ENCODE data around the gene PCSK2.

Gene PCSK2

DNA sequence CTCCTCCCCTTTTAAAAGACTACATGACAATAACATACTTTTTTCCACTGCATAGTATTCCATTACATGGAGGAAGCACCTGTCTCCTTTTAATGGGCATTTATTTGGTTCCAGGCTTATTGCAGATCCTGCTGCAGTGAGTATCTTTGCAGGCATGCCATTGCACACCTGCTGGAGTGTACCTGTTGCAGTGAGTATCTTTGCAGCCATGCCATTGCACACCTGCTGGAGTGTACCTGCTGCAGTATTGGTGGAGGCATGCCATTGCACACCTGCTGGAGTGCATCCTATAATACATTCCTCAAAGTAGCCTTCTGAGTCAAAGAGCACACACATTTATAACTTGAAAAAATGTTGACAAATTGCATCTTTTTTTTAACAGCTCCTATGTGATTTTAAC lies 302.7 kb downstream of the PCSK2 start:
- H3K27me3 Mint-ChIP-seq = peaks cover 20% of the 10 kb centered on the region
- H3K4me3 Mint-ChIP-seq = no peak overlapping the region
- DNase-seq = no peak
- no peaks in the 10 kb centered on the region for H3K36me3 Mint-ChIP-seq (ENCODE audit: low read depth)
- H3K27ac Mint-ChIP-seq = no peak overlapping the region
- H3K4me1 Mint-ChIP-seq (ENCODE audit: low read depth) = peaks cover 15% of the 10 kb centered on the region
- no peaks in the 10 kb centered on the region for H3K9me3 Mint-ChIP-seq

DNA sequence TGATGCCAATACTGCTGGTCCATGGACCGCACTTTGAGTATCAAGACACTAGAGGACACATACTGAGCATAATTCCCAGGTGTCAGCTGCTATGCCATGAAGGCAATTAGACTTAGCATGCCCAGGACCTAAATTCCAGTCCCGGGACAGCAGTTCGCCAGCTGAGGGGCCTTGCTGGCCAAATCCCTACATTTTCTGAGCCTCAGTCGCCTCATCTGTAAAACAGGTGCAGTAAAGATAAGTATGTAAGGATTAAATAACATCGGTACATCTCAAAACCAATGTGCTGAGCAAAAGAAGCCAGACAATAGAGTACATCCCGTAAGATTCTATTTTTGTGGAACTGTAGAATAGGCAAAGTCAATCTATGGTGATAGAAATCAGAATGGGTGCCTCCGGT lies 303.3 kb downstream of the PCSK2 start:
- H3K4me1 Mint-ChIP-seq (ENCODE audit: low read depth) = peaks cover 15% of the 10 kb centered on the region
- H3K4me3 Mint-ChIP-seq = peak overlapping the region; percentile 52
- no peaks in the 10 kb centered on the region for H3K9me3 Mint-ChIP-seq
- no peak for DNase-seq
- H3K27ac Mint-ChIP-seq = no peak overlapping the region
- peaks cover 20% of the 10 kb centered on the region for H3K27me3 Mint-ChIP-seq
- no peaks in the 10 kb centered on the region for H3K36me3 Mint-ChIP-seq (ENCODE audit: low read depth)

DNA sequence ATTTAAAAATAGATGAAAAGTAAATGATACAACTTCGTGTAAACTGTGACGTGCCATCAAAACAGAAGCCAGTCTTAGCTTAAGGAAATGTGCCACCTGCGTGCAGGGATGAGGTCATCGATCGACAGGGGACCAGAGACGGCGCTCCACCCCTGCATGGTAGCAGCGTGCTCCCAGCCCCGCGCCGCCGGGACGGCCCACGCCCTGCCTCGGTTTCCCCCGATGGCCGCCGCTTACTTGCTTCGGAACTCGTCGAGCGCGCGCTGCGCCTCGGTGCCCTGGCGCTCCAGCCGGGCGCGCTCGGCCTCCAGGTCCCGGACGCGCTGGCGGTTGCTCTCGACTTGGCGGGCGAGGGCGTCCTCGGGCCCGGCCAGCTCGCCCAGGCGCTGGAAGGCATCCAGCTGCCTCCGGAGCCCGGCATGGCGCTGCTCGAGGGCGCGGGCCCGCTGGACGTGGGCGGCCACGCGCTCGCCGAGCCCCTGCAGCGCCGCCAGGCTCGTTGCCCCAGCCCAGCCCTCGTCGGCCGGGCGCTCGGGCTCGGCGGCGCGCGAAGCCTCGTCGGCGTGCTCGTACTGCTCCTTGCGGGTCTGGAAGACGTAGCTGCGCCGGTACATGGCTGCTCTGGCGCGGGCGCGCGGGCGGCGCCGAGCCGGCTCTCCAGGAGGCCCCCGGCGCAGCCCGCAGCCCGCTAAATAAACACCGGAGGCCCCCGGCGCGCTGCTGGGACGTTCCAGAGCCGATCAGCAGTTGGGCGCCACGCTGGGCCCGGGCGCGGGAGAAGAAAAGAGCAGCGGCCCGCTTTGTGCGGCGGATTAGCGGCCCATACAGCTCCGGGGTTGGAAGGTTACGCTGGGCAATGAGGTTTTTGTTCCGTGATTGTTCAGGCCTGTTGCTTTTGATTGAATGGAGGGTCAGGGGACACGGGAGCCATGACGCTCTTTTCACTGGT lies 304.1 kb downstream of the PCSK2 start, which contains the start of gene BFSP1:
Gene BFSP1 (minus strand): TSS at position 664 of the 949 bp plus-strand sequence. CDS start 50 bp downstream, at position 614.
- DNase-seq = peak; percentile 72
- Mint-ChIP-seq H3K36me3 (ENCODE audit: low read depth) (no peaks in the 10 kb centered on the region), H3K27ac (peak within 1 kb of the TSS; percentile 80), H3K27me3 (peaks cover 20% of the 10 kb centered on the region), H3K4me3 (peak within 1 kb of the TSS; percentile 78), H3K9me3 (no peaks in the 10 kb centered on the region), H3K4me1 (ENCODE audit: low read depth) (peaks cover 15% of the 10 kb centered on the region)

DNA sequence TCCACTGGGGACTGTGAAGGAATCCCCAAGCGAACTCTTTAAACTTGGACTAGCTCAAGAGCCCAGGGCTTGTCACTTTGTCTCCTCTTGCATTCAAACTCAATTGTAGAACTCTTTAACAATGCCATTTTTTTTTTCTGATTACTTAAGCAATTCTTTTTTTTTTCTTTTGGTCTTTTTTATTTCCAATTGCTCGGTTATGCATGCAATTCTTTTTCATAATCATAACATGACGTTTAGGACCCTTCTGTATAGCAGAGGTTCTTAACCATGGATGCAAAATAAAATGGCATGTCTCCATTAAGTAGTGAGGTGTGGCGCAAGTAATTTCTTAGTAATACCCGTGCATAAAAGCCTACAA lies 304.8 kb downstream of the PCSK2 start:
- Mint-ChIP-seq H3K9me3 (no peaks in the 10 kb centered on the region), H3K27ac (peak overlapping the region; percentile 80), H3K36me3 (ENCODE audit: low read depth) (no peaks in the 10 kb centered on the region)

DNA sequence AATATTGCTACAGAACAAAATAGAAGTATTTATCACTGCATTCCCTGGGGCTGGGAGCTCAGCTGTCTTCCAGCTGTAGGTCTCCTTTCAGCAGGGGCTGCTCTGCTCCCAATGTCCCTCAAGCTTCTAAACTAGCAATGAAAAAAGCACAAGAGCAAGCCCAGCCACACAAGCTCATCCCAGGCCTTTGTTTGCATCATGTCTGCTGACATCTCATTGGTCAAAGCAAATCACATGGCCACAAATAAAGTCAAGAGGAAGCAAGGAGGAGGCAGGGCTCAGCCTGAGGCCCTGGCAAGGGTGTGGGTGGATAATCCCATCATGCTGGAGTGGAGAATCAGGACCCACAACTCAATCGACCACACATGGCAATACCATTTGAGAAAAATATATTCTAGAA lies 306.6 kb downstream of the PCSK2 start:
- Mint-ChIP-seq H3K27ac (no peak overlapping the region), H3K4me1 (ENCODE audit: low read depth) (peaks cover 20% of the 10 kb centered on the region), H3K36me3 (ENCODE audit: low read depth) (no peaks in the 10 kb centered on the region), H3K27me3 (peaks cover 28% of the 10 kb centered on the region), H3K4me3 (no peak overlapping the region), H3K9me3 (no peaks in the 10 kb centered on the region)
- DNase-seq = no peak

More for the DNA sequence above, 304.8 kb downstream of the PCSK2 start:
- Mint-ChIP-seq H3K4me3 (peak overlapping the region; percentile 78), H3K27me3 (peaks cover 20% of the 10 kb centered on the region), H3K4me1 (ENCODE audit: low read depth) (peaks cover 15% of the 10 kb centered on the region)
- DNase-seq = no peak

DNA sequence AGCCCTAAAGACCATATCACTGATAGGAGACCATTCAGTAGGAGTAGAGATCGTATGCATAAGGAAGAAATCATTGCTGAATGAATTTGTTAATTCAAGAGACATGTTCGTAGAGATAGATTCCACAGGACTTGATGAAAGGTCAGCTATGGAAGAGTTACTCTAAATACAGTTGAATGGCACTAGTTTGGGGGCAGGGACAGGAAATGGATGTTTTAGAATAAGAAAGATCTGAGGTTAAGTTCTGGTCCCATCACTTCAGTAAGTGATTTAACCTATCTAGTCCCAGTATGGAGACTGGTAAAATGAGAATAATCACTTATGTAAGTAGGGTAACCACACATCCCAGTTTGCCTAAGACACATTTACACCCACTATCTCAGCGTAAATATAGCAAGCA lies 307.2 kb downstream of the PCSK2 start:
- Mint-ChIP-seq H3K4me3 (no peak overlapping the region), H3K36me3 (ENCODE audit: low read depth) (no peaks in the 10 kb centered on the region), H3K27ac (no peak overlapping the region), H3K9me3 (no peaks in the 10 kb centered on the region), H3K4me1 (ENCODE audit: low read depth) (peaks cover 24% of the 10 kb centered on the region), H3K27me3 (peaks cover 30% of the 10 kb centered on the region)
- DNase-seq = no peak

Data from activated T-cell treated with anti-CD3 and anti-CD28 coated beads, Interleukin-2, amount 50 U/mL, for 24 hours (primary cell).